ENCODE data around the gene NCOA7. TPM values are rescaled to one million over a fixed set of nuclear protein-coding genes. Genes with fewer than 3 reads are reported as not detected.
"Not testable (repeated sequence)": the region's sequence is repeated elsewhere in the genome, so short reads cannot be mapped to it uniquely, and the experiment has no call there.

The NCOA7 gene
- total and polyA plus RNA-seq, 4 donors, result 39.6 to 113 (median 48.8) TPM

GRCh38 chr6:125842091-125842626 lies 51.4 kb downstream of the NCOA7 start:
- Histone ChIP-seq H3K27ac (ENCODE audit: low read depth, low read length) (no peak overlapping the region), H3K4me1 (ENCODE audit: control insufficient read depth, insufficient read depth, low read length) (no peaks in the 10 kb centered on the region)

GRCh38 chr6:125843593-125843992 lies 52.8 kb downstream of the NCOA7 start:
- Histone ChIP-seq H3K4me1 (ENCODE audit: control insufficient read depth, insufficient read depth, low read length) (no peaks in the 10 kb centered on the region), H3K9me3 (ENCODE audit: control insufficient read depth, insufficient read depth, low read length) (no peaks in the 10 kb centered on the region), H3K36me3 (ENCODE audit: control insufficient read depth, insufficient read depth, low read length) (no peaks in the 10 kb centered on the region), H3K27me3 (ENCODE audit: control insufficient read depth, insufficient read depth, low read length) (no peaks in the 10 kb centered on the region), H3K27ac (ENCODE audit: low read depth, low read length) (no peak overlapping the region), H3K4me3 (ENCODE audit: low read depth, low read length) (no peak overlapping the region)
- DNase-seq (ENCODE audit: low read depth in 4 of 6, low spot score in 6 of 6), result no peak
- WGBS (ENCODE audit: insufficient coverage), result no CpG with 5 or more reads among the region's 1 CpG

More at GRCh38 chr6:125842091-125842626, 51.4 kb downstream of the NCOA7 start:
- no peak overlapping the region for H3K4me3 ChIP-seq (ENCODE audit: low read depth, low read length)
- WGBS (ENCODE audit: insufficient coverage), result no CpG with 5 or more reads among the region's 5 CpGs
- no peak for DNase-seq (ENCODE audit: low read depth in 4 of 6, low spot score in 6 of 6)
- H3K36me3 ChIP-seq (ENCODE audit: control insufficient read depth, insufficient read depth, low read length), result no peaks in the 10 kb centered on the region
- H3K9me3 ChIP-seq (ENCODE audit: control insufficient read depth, insufficient read depth, low read length), result no peaks in the 10 kb centered on the region
- no peaks in the 10 kb centered on the region for H3K27me3 ChIP-seq (ENCODE audit: control insufficient read depth, insufficient read depth, low read length)

GRCh38 chr6:125844989-125845388 lies 54.2 kb downstream of the NCOA7 start:
- Histone ChIP-seq H3K27ac (ENCODE audit: low read depth, low read length) (no peak overlapping the region), H3K27me3 (ENCODE audit: control insufficient read depth, insufficient read depth, low read length) (no peaks in the 10 kb centered on the region), H3K36me3 (ENCODE audit: control insufficient read depth, insufficient read depth, low read length) (no peaks in the 10 kb centered on the region), H3K9me3 (ENCODE audit: control insufficient read depth, insufficient read depth, low read length) (no peaks in the 10 kb centered on the region), H3K4me3 (ENCODE audit: low read depth, low read length) (no peak overlapping the region), H3K4me1 (ENCODE audit: control insufficient read depth, insufficient read depth, low read length) (no peaks in the 10 kb centered on the region)
- no peak for DNase-seq (ENCODE audit: low read depth in 4 of 6, low spot score in 6 of 6)
- 42% methylated on average over 5 of the region's 5 CpGs for WGBS (ENCODE audit: insufficient coverage)

GRCh38 chr6:125846292-125847024 lies 55.7 kb downstream of the NCOA7 start:
- H3K27me3 ChIP-seq (ENCODE audit: control insufficient read depth, insufficient read depth, low read length), result no peaks in the 10 kb centered on the region
- H3K4me3 ChIP-seq (ENCODE audit: low read depth, low read length), result no peak overlapping the region
- no CpG with 5 or more reads among the region's 4 CpGs for WGBS (ENCODE audit: insufficient coverage)
- H3K4me1 ChIP-seq (ENCODE audit: control insufficient read depth, insufficient read depth, low read length), result no peaks in the 10 kb centered on the region
- H3K36me3 ChIP-seq (ENCODE audit: control insufficient read depth, insufficient read depth, low read length), result no peaks in the 10 kb centered on the region
- no peak for DNase-seq (ENCODE audit: low read depth in 4 of 6, low spot score in 6 of 6)
- no peaks in the 10 kb centered on the region for H3K9me3 ChIP-seq (ENCODE audit: control insufficient read depth, insufficient read depth, low read length)
- H3K27ac ChIP-seq (ENCODE audit: low read depth, low read length), result no peak overlapping the region

- not testable (repeated sequence) for H3K4me1 ChIP-seq (ENCODE audit: control insufficient read depth, insufficient read depth, low read length)
- WGBS (ENCODE audit: insufficient coverage), result no CpG with 5 or more reads among the region's 5 CpGs
Measured at GRCh38 chr6:125848286-125848685, 57.5 kb downstream of the NCOA7 start.

GRCh38 chr6:125850361-125850760 lies 59.6 kb downstream of the NCOA7 start:
- Histone ChIP-seq H3K36me3 (ENCODE audit: control insufficient read depth, insufficient read depth, low read length) (no peaks in the 10 kb centered on the region), H3K4me3 (ENCODE audit: low read depth, low read length) (no peak overlapping the region), H3K27me3 (ENCODE audit: control insufficient read depth, insufficient read depth, low read length) (no peaks in the 10 kb centered on the region), H3K4me1 (ENCODE audit: control insufficient read depth, insufficient read depth, low read length) (no peaks in the 10 kb centered on the region), H3K27ac (ENCODE audit: low read depth, low read length) (no peak overlapping the region), H3K9me3 (ENCODE audit: control insufficient read depth, insufficient read depth, low read length) (no peaks in the 10 kb centered on the region)
- no peak for DNase-seq (ENCODE audit: low read depth in 4 of 6, low spot score in 6 of 6)
- no CpG with 5 or more reads among the region's 3 CpGs for WGBS (ENCODE audit: insufficient coverage)

More at GRCh38 chr6:125848286-125848685, 57.5 kb downstream of the NCOA7 start:
- not testable (repeated sequence) for H3K36me3 ChIP-seq (ENCODE audit: control insufficient read depth, insufficient read depth, low read length); H3K4me3 ChIP-seq (ENCODE audit: low read depth, low read length); H3K27ac ChIP-seq (ENCODE audit: low read depth, low read length); H3K27me3 ChIP-seq (ENCODE audit: control insufficient read depth, insufficient read depth, low read length); DNase-seq (ENCODE audit: low read depth in 4 of 6, low spot score in 6 of 6); H3K9me3 ChIP-seq (ENCODE audit: control insufficient read depth, insufficient read depth, low read length)

- DNase-seq (ENCODE audit: low read depth in 4 of 6, low spot score in 6 of 6), result no peak
- Histone ChIP-seq H3K27ac (ENCODE audit: low read depth, low read length) (no peak overlapping the region), H3K4me3 (ENCODE audit: low read depth, low read length) (no peak overlapping the region), H3K27me3 (ENCODE audit: control insufficient read depth, insufficient read depth, low read length) (no peaks in the 10 kb centered on the region), H3K4me1 (ENCODE audit: control insufficient read depth, insufficient read depth, low read length) (no peaks in the 10 kb centered on the region), H3K9me3 (ENCODE audit: control insufficient read depth, insufficient read depth, low read length) (no peaks in the 10 kb centered on the region), H3K36me3 (ENCODE audit: control insufficient read depth, insufficient read depth, low read length) (no peaks in the 10 kb centered on the region)
- 100% methylated on average over 1 of the region's 2 CpGs for WGBS (ENCODE audit: insufficient coverage)
Measured at GRCh38 chr6:125852587-125852986, 61.8 kb downstream of the NCOA7 start.

GRCh38 chr6:125853168-125853567 lies 62.4 kb downstream of the NCOA7 start:
- Histone ChIP-seq H3K36me3 (ENCODE audit: control insufficient read depth, insufficient read depth, low read length) (no peaks in the 10 kb centered on the region), H3K9me3 (ENCODE audit: control insufficient read depth, insufficient read depth, low read length) (no peaks in the 10 kb centered on the region), H3K4me1 (ENCODE audit: control insufficient read depth, insufficient read depth, low read length) (no peaks in the 10 kb centered on the region), H3K4me3 (ENCODE audit: low read depth, low read length) (no peak overlapping the region), H3K27me3 (ENCODE audit: control insufficient read depth, insufficient read depth, low read length) (no peaks in the 10 kb centered on the region), H3K27ac (ENCODE audit: low read depth, low read length) (no peak overlapping the region)
- DNase-seq (ENCODE audit: low read depth in 4 of 6, low spot score in 6 of 6), result no peak
- WGBS (ENCODE audit: insufficient coverage), result no CpG with 5 or more reads among the region's 1 CpG

- Histone ChIP-seq H3K9me3 (ENCODE audit: control insufficient read depth, insufficient read depth, low read length) (no peaks in the 10 kb centered on the region), H3K27ac (ENCODE audit: low read depth, low read length) (no peak overlapping the region), H3K4me3 (ENCODE audit: low read depth, low read length) (no peak overlapping the region), H3K36me3 (ENCODE audit: control insufficient read depth, insufficient read depth, low read length) (no peaks in the 10 kb centered on the region), H3K4me1 (ENCODE audit: control insufficient read depth, insufficient read depth, low read length) (no peaks in the 10 kb centered on the region), H3K27me3 (ENCODE audit: control insufficient read depth, insufficient read depth, low read length) (no peaks in the 10 kb centered on the region)
- no peak for DNase-seq (ENCODE audit: low read depth in 4 of 6, low spot score in 6 of 6)
- WGBS (ENCODE audit: insufficient coverage), result 83% methylated on average over 1 of the region's 1 CpG
Measured at GRCh38 chr6:125853756-125854155, 63.0 kb downstream of the NCOA7 start.

GRCh38 chr6:125854355-125854754 lies 63.6 kb downstream of the NCOA7 start:
- H3K27me3 ChIP-seq (ENCODE audit: control insufficient read depth, insufficient read depth, low read length), result no peaks in the 10 kb centered on the region
- DNase-seq (ENCODE audit: low read depth in 4 of 6, low spot score in 6 of 6), result no peak

More at GRCh38 chr6:125854355-125854754, 63.6 kb downstream of the NCOA7 start:
- H3K27ac ChIP-seq (ENCODE audit: low read depth, low read length), result no peak overlapping the region
- no peaks in the 10 kb centered on the region for H3K9me3 ChIP-seq (ENCODE audit: control insufficient read depth, insufficient read depth, low read length)
- H3K36me3 ChIP-seq (ENCODE audit: control insufficient read depth, insufficient read depth, low read length), result no peaks in the 10 kb centered on the region
- H3K4me3 ChIP-seq (ENCODE audit: low read depth, low read length), result no peak overlapping the region
- no peaks in the 10 kb centered on the region for H3K4me1 ChIP-seq (ENCODE audit: control insufficient read depth, insufficient read depth, low read length)
